NCI-H345 treated with DMSO at 0.1 percent for 48 hours (cell line): ENCODE measurements around the gene RAB4A.
"Not testable (repeated sequence)": the region's sequence is repeated elsewhere in the genome, so short reads cannot be mapped to it uniquely, and the experiment has no call there.

ENCODE experiments used
- DNase-seq: peaks from one replicate; lab custom pipeline; 2025; ENCODE audit not compliant: unreplicated experiment; lab: John Stamatoyannopoulos, UW

RAB4A gene

DNA sequence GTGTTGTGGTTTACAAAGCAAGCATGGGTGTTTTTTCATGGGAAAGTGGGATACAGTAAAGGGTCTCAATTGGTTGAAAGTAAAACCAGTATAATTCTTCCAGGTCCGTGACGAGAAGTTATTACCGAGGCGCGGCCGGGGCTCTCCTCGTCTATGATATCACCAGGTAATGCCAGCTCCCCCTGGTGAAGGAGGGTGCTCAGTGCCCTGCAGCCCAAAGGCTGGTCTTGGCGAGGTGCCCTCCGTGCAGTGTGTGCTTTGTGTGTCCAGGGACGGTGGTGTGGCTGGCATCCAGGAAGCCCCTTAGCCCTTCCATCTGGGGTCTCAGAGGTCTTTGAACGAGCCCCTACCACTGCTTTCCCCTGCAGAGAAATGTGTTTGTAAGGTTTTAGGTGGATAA, 24.8 kb downstream of the RAB4A start:
- DNase-seq = no peak

DNA sequence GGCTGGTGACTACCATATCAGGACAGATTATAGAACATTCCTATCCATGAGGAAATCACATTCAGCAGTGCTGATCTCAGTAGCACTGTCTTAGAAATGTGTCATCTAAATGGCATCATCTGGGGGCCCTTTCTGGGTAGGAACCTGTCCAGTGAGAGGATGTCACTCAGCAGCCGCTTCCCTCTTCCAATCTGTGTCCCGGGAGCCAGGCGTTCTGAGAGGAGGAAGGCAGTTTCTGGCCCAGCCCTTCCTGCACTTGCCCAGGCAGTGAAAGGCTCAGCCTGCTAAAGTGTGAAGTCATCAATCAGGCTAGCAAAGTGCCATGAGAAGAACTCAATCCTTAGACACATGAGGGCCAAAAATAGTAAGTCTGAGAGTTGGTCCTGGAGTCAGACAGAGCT, 25.6 kb downstream of the RAB4A start:
- no peak for DNase-seq

- DNase-seq = no peak
These were observed 26.8 kb downstream of the RAB4A start for GRCh38 chr1:229297746-229298145.

- DNase-seq = no peak
These were observed 27.5 kb downstream of the RAB4A start for GRCh38 chr1:229298420-229298819.

GRCh38 chr1:229298887-229299503, 28.1 kb downstream of the RAB4A start:
- DNase-seq = no peak

DNA sequence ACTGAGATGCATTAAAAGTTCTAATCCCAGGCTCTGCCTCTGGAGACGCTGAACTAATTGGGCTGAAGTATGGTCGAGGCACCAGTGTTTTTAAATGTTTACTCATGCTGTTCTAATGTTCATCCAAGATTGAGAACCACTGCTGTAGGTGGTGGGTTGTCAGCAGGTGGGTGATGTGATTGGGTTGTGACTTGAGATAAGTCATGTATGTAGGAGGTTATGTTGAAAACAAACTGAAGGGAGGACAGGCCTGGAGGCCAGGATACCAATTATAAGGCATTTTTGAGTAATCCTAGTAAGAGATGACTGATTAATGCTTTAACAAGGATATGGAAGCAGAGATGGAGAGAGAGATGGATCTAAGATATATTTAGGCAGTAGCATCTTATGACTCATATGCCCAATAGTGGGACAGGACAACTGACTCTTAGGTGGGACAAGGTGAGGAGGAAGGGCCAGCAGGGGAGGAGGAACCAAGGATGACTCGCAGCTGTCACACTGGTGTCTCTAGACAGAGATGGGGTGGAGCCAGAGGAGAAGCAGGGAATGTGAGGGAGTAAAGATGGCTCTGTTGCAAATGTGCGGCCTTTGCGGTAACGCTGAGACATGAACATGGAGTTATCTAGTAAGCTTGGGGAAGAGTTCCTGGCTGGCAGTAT, 29.3 kb downstream of the RAB4A start:
- no peak for DNase-seq

GRCh38 chr1:229302740-229303139, 31.8 kb downstream of the RAB4A start:
- no peak for DNase-seq

- no peak for DNase-seq
These were observed 32.9 kb downstream of the RAB4A start for GRCh38 chr1:229303855-229304254.

DNA sequence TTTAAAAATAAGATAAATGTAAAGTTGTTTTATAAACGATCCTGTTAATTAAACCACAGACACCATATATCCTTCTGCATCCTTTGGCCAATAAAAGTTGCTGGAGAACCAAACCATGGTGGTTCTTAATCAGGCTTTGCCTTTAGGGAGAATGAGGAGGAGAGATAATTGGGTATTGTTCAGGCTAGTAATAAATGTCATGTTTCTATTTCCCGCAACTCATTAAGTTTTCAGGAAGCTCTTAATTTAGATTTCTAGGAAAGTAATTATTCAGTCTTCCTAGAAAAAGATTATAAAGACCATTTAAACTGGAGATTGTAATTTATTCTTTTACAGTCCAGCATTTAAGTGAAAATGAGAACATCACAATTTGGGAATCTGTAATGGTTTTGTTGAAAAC, 34.5 kb downstream of the RAB4A start:
- no peak for DNase-seq

DNA sequence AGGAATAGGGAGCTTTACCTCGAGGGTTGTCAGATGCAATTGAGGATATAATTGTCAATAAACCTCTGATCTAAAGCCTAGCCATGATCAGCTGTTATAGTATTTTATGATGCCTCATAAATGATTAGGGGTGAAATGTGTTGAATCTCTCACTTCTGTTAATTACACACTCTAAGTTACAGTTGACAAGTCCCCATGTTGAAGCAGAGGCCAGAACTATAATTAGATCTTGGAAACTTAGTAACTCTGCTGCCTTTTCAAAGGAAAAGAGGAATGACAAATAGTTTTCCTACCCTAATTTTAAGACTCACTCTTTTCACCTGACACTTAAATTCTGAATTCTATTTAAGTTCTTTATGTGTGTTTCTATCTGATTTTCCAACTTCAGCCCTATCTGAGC, 38.2 kb downstream of the RAB4A start:
- no peak for DNase-seq

- no peak for DNase-seq
These were observed 38.8 kb downstream of the RAB4A start for GRCh38 chr1:229309684-229310083.

DNA sequence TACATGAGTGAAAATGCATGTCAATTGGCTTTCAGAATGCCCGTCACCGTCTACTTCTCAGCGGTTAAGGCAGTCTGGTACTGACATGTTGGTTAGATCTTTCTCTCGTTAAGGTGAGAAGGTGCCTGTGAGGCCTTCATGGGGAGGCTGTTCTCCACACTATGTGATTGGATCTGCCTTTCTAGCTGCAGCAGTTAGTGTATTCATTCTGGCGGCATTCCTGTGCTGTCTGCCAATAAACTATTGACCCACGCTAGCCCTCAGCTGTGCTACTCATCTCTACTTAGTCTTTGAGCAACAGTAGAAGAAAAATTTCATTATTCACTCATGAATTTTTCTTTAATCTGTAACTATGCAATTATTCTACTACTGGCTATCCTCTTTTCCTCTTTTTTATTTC, 39.9 kb downstream of the RAB4A start:
- no peak for DNase-seq

DNA sequence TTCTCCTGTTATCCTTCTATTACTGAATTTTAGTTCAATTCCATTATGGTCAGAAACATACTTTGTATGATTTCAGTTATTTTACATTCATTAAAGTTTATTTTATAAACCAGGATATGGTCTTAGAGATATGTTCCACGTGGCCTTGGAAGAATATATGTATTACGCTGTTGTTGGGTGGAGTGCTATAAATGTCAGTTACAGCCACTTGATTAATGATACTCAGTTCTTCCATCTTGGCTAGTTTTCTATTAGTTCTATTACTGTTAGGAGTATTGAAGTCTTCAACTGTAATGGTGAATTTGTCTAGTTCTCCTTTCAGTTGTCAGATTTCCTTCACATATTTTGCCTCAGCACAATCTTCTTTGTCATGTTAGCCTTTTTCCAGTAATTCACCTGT, 45.3 kb downstream of the RAB4A start:
- DNase-seq = no peak

DNA sequence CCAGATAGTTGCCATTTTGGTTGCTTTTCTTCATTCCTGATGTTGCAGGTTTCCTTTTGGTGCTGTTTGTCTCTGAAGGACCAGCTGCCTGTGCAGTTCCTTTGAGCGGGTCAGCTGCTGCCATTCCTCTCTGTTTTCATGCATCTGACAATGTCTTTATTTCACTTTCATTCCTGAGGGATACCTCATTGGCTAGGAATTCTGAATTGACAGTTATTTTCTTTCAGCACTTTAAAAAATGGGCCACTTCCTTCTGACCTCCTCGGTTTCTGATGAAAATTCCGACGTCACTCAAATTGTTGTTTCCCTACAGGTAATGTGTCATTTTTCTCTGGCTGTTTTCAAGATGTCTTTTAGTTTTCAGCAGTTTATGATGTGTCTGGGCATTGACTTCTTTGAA, 47.1 kb downstream of the RAB4A start:
- no peak for DNase-seq

DNA sequence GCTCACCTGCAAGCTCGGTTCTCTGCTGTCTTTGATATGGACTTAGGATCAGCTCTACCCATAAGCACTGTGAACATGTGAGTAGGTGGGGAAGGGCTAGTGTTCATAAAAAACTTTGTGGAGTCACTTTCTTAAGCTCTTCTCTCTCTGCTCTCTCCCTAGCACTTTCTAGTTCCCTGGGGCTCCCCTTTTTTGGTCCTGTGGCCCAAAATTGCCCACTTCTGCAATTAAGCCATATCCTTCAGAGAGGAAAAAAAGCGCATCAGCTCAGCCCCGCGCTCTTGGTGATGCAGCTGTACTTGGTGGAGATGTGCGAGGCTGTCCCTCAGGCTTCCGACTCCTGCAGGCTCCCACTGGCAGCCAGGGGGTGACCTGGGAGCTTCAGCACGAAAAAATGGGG, 48.6 kb downstream of the RAB4A start:
- DNase-seq = no peak

- no peak for DNase-seq
These were observed 52.3 kb downstream of the RAB4A start for GRCh38 chr1:229323201-229323600.

DNA sequence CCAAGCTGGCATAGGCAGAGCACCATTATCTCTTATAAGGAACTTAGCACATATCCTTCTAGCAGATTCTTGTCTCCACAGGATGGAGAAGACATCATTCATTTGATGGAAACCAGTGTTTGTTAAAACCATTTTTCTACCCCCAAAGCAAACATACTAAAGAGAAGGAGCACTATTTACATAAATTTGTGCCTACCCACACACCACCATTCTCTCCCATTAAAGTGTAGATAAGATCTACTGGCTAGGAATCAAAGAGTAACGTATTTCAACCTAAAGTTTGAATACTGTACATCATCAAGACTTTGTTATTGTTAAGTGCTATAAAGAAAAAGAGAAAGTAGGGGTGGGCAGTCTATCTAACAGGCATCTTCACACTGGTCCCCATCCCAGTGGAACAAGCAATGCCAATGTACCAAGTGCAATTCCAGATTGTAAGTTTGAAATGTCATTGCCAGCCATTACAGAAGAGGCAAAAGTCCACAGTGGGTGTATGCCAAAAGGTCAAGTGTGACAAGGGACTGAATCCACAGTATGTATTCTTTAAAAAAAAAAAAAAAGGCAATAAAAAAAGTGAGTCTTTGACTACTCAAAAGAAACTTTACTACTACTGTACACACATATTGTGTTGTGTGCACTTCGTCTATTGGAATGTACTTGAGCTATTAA, 53.1 kb downstream of the RAB4A start:
- no peak for DNase-seq

DNA sequence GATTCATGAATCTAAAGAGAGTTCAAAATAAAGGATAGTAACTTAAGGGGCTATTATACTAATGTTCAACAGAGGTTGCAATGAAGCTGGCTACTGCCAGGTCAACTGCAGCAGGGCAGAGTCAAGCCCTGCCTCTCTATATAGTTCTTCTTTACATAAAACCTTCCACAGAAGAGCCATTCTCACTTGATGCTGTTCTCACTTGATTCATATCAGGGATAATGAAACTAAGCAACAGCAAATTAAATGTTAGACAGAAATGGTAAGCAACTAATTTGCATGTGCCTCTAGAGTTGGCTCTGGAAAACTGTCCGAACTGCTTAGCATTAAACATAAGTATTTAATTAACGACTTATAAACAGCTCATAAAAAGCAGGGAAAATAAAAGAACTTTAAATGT, 54.5 kb downstream of the RAB4A start:
- no peak for DNase-seq

GRCh38 chr1:229325853-229326487, 55.1 kb downstream of the RAB4A start:
- no peak for DNase-seq

DNA sequence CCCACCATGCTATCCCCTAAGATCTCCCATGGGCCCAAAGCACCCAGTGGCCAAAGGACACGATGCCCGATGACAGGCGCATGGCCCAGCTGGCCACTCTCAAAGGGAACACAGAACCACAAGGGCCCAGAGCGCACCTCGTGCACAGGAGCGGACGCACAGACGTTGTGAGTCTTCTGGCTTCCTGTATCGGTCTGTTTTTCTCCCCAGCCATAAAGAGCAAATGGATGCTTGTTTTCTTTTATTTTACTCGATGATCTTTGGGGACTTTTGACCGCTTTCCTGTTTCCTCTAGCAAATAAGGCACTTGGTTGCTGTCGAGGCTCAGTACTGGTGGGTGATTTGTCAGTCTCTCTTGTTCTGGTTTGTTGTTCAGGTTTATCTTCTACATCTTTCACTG, 55.7 kb downstream of the RAB4A start:
- no peak for DNase-seq

DNA sequence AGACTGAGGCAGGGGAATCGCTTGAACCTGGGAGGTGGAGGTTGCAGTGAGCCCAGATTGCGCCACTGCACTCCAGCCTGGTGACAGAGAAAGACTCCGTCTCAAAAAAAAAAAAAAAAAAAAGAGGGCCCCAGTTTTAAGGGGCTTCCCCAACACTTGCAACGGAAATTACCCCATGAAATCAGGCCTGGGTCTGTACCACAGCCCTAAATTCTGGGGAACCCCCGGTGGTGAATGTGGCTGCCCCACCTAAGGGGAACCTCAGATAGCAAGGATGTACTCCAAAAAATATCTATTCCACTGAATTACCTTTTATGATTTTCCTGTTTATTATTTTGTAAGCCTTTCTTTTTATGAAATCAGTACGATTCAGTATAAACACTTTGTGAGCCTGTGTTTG, 56.9 kb downstream of the RAB4A start:
- DNase-seq = not testable (repeated sequence)
